Islet precursor cell (in vitro differentiated cells): ENCODE measurements around the gene RILPL1.
"Not testable (repeated sequence)": the region's sequence is repeated elsewhere in the genome, so short reads cannot be mapped to it uniquely, and the experiment has no call there.

ENCODE experiments used
- DNase-seq: peaks from one replicate; pipeline ENCODE4 v3.0.0-alpha.2; 2018

Gene RILPL1

DNA sequence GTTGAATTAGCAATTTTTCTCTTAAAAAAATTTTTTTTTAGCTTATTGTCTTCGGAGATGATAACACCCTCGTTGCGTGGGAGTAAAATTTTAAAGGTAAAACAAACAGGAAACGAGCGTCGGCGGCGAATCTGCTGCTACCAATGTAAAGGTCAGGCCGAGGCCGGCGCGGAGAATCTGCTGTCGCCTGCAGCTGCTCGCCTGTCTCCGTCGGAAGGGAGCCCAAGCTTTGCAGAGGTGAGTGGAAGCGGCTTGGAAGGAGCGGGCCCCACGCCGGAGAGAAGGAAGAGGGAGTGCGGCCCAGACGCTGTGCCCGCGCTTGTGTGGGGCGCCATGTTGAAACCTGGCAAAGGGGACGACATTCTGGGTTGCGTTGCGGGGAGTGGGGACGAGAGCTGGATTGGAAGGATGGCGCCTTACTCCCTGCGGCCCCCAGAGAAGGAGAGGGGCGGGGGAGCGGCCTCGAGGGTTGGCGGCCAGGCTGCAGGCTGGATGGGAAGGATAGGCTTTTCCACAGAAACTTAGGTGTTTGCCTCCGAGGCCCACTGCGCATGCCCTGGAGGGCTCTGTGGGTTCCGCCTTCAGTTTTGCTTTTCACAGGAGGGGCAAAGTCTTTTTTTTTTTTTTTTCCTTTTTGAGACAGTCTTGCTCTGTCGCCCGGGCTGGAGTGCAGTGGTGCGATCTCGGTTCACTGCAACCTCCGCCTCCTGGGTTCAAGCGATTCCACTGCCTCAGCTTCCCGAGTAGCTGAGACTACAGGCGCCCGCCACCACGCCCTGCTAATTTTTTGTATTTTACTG is 75.3 kb downstream of the RILPL1 start, which contains the start of gene SNRNP35:
TSS of gene SNRNP35 (plus strand) at position 160 of the 800 bp plus-strand sequence. CDS start 7,402 bp downstream, outside the sequence.
- DNase-seq: peak; percentile 96

DNA sequence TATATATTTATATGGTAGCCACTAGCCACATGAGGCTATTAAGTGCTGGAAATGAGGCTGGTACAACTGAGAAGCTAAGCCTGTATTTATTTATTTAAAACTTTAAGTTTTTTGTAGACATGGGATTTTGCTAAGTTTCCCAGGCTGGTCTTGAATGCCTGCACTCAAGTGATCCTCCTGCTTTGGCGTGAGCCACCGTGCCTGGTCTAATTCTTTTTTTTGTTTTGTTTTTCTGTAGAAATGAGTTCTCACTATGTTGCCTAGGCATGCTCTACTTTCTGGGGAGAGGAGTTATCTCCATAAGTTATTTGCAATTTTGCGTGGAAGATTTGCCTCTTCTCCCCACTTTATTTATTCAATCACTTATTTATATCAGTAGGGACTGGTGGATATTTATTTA is 80.4 kb downstream of the RILPL1 start:
- DNase-seq: no peak

DNA sequence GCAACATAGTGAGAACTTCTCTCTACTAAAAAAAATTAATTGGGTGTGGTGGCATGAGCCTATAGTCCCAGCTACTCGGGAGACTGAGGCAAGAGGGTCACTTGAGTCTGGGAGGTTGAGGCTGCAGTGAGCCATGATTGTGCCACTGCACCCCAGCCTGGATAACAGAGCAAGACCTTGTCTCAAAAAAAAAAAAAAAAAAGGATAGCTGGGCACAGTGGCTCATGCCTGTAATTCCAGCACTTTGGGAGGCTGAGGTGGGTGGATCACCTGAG is 81.3 kb downstream of the RILPL1 start:
- not testable (repeated sequence) for DNase-seq

DNA sequence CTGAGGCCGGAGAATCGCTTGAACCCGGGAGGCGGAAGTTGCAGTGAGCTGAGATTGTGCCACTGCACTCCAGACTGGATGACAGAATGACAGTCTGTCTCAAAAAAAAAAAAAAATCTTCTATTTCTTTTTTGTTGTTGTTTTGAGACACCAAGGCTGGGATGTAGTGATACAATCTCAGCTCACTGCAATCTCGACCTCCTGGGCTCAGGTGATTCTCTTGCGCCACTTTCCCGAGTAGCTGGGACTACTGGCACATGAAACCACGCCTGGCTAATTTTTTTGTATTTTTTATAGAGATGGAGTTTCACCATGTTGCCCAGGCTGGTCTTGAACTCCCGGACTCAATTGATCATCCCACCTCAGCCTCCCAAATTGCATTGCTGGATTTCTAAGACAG is 82.9 kb downstream of the RILPL1 start:
- no peak for DNase-seq

DNA sequence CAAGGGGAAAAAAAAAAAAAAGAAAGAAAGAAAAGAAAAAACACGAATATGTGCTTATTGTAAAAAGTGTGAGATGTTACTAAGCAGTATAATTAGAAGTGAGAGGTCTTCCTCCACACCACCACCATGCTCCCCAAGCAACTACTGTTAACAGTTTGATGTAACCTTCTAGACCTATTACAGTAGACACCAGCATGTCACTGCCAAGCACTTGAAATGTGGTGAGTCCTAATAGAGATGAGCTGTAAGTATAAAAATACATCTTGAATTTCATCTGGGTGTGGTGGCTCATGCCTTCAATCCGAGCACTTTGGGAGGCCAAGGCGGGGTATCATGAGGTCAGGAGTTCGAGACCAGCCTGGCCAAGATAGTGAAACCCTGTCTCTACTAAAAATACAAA is 83.7 kb downstream of the RILPL1 start:
- DNase-seq: no peak

DNA sequence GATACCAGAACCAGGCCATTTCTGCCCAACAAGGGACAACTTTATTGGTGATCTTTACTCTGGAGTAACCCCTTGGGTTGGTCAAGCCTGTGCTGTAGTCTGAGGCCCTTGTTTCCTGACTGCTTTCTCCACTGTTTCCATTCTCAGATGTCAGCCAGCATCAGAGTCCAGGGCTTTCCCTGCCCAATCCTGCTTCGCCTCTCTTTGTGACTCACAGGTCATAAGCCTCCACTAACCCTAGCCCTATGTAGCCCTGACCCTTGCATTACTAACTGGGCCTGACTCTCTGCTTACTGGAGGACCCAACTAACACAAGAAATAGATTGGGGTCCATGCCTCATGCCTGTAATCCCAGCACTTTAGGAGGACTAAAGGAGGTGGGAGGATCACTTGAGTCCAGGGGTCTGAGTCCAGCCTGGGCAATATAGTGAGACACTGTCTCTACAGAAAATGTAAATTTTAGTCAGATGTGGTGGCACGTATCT is 84.2 kb downstream of the RILPL1 start:
- DNase-seq: peak; percentile 64

DNA sequence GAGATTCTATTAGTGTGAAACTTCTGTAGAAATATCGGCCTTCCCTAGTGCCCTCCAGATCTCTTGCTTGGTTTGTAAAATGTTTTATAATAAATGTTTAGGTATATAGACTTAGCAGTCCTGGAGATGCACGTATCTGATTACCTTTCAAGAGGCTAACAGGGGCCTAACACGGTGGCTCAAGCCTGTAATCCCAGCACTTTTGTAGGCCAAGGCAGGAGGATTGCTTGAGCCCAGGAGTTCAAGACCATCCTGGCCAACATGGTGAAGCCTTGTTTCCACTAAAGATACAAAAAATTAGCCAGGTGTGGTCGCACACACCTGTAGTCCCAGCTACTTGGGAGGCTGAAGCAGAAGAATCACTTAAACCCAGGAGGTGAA is 87.2 kb downstream of the RILPL1 start:
- no peak for DNase-seq

DNA sequence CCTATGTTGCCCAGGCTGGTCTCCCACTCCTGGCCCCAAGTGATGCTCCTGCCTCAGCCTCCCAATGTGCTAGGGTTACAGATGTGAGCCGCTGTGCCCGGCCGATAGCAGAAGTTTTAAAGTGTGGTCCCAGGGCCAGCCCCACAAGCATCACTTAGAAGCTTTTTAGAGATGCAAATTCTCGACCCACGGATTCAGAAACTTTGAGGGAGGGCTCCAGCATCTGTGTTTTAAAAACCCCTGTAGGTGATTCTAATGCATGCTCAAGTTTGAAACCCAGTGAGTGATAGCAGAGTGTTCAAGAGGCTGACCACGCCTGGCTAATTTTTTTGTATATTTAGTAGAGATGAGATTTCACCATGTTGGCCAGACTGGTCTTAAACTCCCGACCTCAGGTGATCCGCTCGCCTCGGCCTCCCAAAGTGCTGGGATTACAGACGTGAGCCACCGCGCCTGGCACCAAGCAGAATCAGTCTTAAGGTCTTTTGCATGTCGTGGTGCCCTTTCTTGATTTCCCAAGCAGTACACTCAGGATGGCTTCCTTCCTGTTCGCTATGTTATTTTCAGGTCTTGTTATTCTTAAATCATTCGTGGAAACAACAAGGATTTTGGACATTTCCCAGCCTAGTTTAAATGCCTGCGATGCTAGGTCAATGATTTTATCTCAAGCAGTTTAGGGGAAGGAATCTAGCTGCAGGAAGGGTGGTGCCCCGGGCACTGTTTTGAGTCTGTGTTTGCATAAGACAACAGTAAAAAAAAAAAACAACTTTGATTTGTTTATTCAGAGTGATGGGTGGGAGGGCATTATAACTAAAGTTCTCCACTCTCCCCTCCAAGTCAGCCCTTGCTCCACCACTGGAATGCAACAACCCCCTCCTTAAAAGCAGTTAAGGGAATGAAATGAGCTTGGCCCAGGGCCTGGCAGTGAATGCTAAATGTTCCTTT is 87.9 kb downstream of the RILPL1 start:
- DNase-seq: peak; percentile 58

DNA sequence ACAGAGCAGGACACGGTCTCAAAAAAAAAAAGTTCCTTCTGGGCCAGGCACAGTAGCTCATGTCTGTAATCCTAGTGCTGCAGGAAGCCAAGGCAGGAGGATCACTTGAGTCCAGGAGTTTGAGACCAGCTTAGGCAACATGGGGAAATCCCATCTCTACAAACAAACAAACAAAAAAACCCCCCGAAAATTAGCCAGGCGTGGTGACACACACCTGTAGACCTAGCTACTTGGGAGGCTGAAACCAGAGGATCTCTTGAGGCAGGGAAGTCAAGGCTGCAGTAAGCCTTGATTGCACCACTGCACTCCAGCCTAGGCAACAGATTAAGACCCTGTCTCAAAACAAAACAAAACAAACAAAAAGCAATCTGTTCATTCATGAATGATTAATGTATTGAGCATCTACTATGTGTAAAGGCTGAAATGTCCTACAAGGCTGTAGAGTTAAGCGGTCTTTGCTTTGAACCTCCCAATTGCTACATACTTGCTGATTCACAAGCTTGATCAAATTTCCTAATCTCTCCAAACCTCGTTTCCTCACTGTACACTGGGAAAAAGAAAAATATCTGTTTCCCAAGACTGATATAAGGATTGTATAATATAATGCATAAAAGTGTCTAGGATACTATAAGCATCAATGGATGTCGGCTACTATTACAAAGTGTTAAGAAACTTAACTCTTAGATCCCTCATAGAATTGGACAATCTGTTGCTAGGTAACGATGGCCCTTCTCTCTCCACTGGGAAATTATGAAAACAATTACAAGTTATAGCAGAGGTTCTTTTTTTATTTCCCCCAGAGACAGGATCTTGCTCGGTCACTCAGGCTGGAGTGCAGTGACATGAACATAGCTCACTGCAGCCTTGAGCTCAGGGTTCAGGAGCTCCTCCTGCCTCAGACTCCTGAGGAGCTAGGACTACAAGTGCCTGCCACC is 89.2 kb downstream of the RILPL1 start:
- DNase-seq: no peak

DNA sequence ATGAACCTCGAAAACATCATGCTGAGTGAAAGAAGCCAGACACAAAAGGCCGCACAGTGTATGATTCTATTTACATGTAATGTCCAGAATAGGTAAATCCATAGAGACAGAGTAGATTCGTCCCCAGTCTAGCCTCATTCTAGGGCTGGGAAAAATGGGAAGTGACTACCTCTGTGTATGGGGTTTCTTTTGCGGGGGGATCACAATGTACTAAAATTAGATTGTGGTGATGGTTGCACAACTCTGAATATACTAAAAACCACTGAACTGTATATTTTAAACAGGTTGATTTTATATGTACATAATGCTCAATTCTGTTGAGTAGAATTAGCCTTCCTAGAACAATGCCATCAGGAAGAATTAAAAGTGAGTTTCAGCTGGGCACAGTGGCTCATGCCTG is 90.7 kb downstream of the RILPL1 start:
- no peak for DNase-seq

DNA sequence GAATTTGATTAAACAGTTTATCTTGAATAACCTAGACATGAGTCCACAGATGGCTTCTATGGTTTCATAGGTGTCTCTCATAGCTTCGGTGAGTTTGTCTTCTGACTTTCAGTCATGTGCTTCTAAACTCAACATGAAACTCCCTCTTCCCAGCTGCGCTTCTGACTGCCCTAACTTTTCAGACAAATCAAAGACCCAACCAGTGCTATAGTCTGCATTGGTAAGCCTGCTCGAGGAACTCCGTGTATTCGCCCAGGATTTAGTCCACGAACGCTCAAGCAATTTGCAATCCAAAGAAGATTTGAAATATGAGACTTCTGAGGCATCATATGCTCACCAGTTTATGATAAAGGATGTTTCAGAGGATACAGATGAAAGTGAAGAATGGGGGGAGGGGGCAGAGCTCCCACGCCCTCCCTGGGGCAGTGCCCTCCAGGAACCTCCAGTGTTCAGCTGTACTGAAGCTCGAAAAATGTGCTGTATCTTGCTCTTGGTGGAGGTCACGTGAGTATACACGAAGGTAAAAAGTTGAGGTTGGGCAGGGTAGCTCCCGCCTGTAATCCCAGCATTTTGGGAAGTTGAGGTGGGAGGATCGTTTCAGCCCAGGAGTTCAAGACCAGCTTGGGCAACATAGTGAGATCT is 91.9 kb downstream of the RILPL1 start:
- no peak for DNase-seq

DNA sequence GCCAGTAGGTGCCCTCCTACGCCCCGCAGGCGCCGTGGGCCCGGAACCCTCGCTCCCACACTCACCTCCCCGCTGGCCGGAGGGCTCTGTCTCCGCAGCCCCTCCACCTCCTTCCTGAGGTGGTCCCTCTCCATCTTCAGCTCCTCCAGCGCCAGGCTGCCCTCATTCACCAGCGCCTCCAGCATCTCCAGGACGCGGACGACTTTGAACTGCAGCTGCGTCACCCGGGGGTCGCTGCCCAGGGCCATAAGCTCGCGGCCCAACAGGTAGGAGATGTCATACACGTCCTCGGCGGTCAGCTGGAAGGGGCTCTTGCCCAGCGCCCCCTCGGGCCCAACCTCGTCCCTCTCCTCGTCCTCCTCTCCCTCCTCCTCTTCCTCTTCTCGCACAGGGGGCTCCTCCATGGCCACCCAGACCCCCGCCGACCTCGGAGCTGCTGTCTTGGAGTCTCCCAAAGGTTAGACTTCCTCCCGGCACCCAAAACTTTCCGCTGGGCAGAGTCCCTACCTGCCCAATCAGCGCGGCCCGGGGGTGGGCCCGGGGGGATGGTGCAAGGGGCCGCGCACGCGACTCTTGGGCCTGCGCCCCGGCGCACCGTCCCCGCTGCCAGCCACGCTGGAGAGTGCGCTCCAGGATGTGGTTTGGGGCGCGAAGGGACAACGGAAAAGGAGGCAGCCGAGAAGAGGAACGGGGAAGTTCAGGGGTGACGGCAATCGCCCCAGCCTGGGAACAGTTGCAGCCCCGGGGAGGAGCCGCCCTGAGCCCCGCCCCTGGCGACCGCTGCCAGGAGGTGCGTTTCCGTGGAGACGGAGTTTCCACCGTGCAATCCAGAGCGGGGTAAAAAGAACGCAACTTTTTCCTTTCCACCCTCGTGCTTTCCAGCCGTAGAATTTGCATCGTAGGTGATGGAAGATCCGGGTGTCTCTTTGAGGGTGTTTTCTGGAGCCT is 97.2 kb downstream of the RILPL1 start, which contains the start of gene RILPL2:
TSS of gene RILPL2 (minus strand) at position 668 of the 948 bp plus-strand sequence. CDS start at position 404, 264 bp downstream.
- DNase-seq: peak; percentile 93

DNA sequence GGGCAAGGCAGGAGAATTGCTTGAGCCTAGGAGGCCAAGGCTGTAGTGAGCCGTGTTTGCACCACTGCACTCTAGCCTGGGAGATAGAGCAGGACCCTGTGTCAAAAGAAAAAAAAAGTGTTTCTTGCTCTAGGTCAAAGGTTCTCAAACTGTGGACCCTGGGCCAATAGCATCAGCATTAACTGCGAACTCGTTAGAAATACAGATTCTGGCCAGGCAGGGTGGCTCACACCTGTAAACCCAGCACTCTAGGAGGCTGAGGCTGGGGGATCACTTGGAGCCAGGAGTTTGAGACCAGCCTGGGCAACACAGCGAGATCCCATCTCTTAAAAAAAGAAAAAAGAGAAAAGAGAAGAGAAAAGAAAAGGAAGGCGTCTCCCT is 97.9 kb downstream of the RILPL1 start:
- DNase-seq: no peak

DNA sequence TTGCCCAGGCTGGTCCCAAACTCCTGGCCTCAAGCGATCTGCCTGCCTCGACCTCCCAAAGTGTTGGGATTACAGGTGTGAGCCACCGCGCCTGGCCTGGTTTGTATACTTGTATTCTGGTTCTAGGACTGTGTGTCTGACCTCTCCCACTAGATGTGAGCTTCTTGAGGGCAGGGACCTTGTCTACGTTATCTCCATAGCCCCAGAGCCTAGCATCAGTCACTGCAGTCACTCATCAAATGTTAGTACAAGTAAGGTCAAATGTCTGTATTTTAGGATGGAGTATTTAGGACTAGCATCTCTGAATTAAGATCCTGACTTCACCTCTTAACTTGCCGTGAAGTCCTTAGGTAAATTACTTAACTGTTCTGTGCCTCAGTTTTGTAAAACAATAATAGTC is 99.9 kb downstream of the RILPL1 start:
- no peak for DNase-seq

DNA sequence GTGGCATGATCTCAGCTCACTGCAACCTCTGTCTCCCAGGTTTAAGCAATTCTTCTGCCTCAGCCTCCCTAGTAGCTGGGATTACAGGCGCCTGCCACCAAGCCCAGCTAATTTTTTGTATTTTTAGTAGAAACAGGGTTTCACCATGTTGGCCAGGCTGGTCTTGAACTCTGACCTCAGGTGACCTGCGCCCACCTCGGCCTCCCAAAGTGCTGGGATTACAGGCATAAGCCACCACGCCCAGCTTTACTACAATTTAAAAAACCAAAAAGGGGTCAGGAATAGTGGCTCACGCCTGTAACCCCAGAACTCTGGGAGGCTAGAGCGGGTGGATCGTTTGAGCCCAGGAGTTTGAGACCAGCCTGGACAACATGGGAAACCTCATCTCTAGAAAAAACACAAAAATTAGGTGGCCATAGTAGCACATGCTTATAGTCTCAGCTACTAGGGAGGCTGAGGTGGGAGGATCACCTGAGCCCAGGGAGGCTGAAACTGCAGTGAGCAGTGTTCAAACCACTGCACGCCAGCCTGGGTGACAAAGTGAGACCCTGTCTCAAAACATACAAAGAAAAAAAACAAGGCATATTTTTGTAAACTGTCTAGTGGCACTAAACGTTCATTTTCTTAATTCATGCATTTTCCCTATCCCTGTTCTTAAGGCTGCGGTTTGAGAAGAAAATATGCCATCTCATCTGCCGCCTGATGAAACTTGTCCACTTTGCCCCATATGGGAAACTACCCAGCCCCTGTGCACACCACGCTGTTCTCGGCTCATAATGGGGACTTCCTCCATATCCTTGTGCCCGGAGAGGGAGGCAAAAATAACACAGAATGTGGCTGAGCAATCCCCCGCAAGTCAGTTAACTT is 101.3 kb downstream of the RILPL1 start:
- DNase-seq: not testable (repeated sequence)

DNA sequence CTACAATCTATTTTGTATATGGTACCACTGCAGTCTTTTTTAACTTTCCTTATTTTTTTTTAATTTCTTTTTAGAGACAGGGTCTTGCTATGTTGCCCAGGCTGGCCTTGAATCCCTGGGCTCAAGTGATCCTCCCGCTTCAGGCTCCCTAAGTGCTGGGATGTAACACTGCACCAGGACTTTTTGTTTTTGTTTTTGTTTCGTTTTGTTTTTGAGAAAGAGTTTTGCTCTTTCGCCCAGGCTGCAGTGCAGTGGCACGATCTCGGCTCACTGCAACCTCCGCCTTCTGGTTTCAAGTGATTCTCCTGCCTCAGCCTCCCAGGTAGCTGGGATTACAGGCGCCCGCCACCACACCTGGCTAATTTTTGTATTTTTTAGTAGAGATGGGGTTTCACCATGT is 104.4 kb downstream of the RILPL1 start:
- DNase-seq: not testable (repeated sequence)

DNA sequence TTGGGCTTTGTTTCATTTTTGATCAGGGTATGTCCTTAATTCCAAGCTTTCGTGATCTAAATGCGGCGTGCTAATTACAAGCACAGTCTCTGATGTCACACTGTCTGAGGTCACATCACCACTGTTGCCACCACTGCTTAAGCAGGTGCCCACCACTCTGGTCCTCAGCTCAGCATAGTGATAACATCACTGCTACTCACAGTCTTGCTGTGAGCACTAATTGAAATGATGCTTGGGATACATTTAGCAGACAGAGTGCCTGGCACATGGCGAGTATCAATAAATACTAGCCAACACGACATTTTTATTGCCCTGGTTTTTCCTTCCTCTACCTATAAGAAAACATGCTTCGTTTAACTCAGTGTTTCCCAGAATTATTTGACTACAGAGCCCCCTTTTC is 104.9 kb downstream of the RILPL1 start:
- DNase-seq: no peak

DNA sequence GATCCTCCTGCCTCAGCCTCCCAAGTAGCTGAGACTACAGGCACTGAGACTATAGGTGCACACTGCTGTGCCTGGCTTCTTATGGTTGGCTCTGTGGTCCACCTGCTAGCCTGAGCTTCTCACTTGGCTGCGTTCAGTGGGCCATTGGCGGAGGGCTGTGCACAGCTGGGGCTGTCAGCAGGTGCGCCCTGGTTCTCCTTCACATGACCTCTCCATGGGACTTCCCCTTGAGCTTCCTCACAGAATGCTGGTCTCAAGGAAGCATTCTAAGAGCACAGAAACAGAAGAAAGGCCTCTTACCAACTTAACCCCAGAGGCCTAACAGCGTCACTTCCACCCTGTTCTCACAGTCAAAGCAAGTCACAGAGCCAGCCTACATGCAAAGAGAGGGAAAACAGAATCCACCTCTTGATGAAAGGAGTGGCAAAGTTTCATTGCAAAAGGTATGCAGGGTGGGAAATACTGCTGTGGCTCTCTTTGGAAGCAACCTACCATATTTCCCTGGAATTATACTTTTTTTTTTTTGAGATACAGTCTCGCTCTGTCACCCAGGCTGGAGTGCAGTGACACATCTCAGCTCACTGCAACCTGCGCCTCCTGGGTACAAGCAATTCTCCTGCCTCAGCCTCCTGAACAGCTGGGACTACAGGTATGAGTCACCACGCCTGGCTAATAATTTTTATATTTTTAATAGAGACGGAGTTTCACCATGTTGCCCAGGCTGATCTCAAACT is 106.3 kb downstream of the RILPL1 start:
- no peak for DNase-seq

DNA sequence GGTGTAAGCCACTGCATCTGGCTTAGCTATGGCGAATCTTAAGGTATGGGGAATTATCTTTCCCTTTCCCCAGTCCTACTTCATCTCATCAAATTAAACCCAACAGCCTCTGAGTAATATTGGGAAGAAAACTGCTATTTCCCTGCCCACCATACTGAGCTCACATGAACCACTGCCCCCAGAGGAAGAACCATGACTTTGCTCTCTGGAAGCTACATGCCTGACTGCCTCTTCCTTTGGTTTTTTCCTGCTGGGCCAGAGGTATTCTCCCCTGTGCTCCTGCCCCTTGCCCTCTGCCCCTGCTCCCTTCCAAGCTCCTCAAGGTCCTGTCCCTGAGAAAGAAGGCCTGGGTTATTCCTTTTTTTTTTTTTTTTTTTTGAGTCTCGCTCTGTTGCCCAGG is 112.2 kb downstream of the RILPL1 start:
- DNase-seq: no peak
